NOMO-1 treated with DMSO at 0.1 percent for 48 hours (cell line): ENCODE results near the gene FARSA.
"Not testable (repeated sequence)": the region's sequence is repeated elsewhere in the genome, so short reads cannot be mapped to it uniquely, and the experiment has no call there.

ENCODE experiments used
- DNase-seq: peaks from one replicate; lab custom pipeline; 2025; ENCODE audit not compliant: unreplicated experiment; lab: John Stamatoyannopoulos, UW

The FARSA gene

GRCh38 chr19:12937927-12938778 is 4.6 kb upstream of the FARSA start, which contains the start of gene CALR:
CALR (plus strand) TSS chr19:12938609; CDS start chr19:12938680, 71 bp downstream.
- peak; percentile 99 for DNase-seq

- DNase-seq: peak; percentile 82
Observed at GRCh38 chr19:12937093-12937926, 3.8 kb upstream of the FARSA start.

DNA sequence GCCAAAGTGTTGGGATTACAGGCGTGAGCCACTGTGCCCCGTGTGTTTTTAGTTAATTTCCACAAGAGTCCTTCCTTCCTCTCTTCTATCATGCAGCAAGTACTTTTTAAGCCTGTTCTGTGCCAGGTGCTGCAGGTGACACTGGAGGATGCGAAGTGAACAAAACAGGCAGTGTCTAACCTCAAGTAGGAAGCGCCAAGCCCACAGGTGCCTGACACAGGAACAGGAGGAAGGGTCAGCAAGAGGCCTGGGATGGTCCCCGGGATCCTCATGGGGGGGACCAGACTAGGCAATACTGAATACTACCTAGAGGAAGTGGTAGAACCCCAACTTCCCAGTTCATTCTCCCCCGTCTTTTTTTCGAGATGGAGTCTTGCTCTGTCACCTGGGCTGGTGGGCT is 3.1 kb upstream of the FARSA start:
- no peak for DNase-seq

DNA sequence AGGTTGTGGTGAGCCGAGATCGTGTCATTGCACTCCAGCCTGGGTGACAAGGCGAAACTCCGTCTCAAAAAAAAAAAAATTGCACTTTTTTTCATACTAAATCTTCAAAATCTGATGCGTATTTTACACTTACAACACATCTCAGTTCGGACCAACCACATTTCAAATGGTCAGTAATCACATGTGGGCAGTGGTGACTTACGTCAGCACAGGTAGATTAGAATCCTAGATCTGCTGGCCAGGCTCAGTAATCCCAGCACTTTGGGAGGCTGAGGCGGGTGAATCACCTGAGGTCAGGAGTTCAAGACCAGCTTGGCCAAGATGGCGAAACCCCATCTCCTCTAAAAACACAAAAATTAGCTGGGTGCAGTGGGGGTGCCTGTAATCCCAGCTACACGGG is 1.6 kb upstream of the FARSA start:
- DNase-seq: no peak

DNA sequence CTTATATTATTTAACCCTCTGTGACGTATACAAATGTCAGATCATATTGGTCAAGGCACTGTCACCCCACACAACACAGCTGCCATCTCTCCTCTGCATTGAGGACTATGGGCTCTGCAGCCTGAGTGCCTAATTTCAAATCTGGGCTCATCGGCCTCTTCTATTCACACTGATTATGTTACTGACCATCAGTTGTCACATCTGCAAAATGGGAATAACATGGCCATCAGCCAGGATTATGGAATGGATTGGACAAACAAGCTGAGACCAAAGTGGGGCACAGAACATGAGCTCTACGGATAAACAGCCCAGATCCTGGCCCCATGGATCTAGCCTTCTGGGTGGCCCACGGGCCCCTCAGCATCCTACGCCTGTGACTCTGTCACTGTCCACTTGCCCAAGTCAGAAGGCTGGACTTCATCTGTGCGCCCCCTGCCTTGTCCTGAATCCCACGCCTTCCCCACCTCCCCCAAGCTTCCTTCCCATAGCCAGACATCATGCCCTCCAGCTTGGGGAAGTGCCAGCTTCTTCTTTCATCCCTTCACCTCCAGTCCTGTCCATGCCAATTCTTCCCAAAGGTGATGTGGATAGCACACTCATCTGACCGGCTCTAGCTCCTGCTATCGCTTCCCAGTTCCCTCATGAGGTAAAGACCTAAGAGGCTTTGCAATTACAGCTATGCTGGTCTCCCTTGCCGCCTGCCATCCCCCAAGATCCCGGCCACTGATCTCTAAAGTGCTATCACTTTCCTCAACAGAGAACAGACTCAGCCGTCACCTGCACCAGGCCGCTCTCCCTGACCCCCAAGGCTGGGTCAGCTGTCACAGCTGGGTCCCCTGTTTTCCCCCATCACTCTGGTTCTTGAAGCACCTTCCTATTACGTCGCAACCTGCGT is 872 bp downstream of the FARSA start:
- no peak for DNase-seq

GRCh38 chr19:12930002-12930645 is 3.4 kb downstream of the FARSA start:
- no peak for DNase-seq

GRCh38 chr19:12924621-12925310 is 8.7 kb downstream of the FARSA start:
- no peak for DNase-seq

DNA sequence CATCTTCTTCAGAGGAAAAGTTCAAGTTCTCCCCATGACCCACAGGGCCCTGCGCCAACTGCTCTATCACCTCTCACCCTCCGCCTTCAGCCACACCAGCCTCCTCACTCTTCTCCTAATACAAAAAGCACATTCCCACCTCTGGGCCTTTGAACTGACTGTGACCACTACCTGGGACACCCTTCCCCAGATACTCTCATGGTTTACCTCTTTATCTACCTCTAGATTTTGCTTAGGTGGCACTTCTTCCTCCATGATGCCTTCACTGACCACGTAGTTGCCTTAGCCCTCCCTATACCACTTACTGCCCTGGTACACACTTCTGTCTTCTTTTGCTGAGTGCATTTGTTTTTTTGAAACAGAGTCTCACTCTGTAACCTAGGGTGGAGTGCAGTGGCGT is 10.6 kb downstream of the FARSA start:
- no peak for DNase-seq

GRCh38 chr19:12921047-12921446 is 12.5 kb downstream of the FARSA start:
- no peak for DNase-seq

DNA sequence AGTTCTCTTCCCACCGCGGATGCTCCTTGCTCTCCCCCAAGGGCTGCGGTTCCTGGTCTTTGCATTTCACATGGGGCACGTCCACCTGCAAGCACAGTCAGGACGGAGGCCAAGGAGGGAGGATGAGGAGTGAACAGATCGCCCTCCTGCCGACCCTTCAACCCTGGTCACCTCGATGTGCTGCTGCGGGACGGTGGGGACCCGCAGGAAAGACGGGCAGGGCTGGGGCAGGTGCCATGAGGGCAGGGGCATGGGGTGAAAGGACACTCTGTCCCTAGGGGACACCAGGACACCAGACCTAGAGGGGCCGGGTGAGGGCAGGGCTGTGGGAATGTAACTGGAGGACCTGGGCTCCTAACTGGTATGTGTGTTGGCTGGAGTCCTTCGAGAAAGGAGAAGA is 15.3 kb downstream of the FARSA start:
- no peak for DNase-seq

DNA sequence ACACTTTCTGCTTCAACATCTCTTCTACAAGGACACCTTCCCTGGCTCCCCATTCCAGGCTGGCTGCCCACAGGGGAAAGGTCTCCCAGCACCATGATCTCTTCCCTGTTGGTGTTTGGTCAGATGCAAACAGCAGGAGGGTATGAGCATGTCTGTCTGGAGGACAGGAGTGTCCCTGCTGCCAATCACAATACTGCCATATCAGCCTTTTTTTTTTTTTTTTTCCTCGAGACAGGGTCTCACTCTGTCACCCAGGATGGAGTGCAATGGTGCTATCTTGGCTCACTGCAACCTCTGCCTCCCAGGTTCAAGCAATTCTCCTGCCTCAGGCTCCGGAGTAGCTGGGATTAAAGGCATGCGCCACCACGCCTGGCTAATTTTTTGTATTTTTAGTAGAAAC is 17.7 kb downstream of the FARSA start:
- not testable (repeated sequence) for DNase-seq

- peak; percentile 68 for DNase-seq
Observed at GRCh38 chr19:12913851-12914690, 19.4 kb downstream of the FARSA start.

DNA sequence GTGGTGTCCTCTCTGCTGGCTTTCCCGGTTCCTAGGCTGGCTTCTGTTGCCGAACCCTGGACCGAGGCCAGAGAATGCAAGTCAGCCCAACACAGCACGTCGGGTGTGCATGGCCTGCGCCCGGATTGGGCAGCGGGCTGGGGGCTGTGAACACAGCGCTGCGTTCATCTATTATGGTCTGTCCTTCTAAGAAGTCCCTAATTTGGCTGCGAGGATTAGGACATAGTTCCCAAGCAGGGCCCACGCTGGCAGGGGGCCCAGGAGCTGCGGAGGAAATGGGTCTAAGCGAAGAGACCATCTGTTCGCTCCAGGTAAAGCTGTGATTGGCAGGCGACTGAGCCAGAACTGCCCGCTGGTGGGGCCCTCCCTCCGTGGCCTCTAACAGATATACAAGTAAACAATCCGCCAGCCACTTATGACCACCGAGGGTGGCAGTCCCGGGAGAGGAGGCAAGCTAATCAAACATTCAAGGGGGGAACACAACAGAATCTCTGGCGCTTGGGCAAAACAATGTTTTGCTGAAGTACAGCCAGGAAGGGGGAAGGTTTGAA is 20.4 kb downstream of the FARSA start:
- DNase-seq: no peak

- no peak for DNase-seq
Observed at GRCh38 chr19:12912571-12912970, 20.9 kb downstream of the FARSA start.

DNA sequence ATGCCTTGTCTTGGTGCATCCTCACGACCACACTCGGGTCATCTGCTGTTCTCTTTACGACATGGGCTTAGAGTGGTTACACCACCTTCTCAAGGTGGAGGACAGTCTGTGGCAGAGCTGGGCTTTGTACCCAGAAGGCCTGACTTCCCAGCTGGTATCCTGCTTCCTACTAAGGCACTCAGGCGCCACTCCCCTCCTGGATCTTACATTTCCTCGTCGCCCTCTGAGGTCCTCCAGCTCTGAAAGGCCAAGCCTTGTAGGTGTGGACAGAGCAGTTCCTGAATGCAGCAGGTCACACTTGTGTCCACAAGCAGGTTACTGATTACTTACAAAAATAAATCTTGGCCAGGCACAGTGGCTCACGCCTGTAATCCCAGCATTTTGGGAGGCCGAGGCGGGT is 26.3 kb downstream of the FARSA start:
- DNase-seq: no peak

- no peak for DNase-seq
Observed at GRCh38 chr19:12899891-12900518, 33.5 kb downstream of the FARSA start.

DNA sequence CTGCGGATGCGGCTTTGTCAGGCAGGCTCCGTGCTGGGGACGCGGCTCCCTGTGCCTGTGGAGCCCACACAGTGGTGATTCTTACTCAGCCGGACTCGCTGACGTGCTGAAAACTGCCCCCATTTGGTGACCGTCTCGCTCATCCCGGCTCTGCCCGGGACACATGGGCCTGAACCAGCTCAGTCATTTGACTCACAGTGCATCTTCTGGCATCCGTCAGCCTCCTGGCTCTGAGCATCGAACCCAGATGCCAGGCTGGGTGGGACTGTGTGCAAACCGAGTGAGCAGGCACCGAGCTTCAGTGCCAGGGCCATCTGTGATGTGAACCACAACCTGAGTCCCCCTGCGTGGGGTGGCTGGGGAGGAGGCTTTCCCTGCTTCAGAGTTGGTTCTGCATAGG is 37.1 kb downstream of the FARSA start:
- DNase-seq: no peak

GRCh38 chr19:12893582-12893981 is 39.9 kb downstream of the FARSA start:
- no peak for DNase-seq
